H1 (cell line): Measurements from ENCODE around the gene PRKCZ. TPM values are rescaled to one million over a fixed set of nuclear protein-coding genes. Genes with fewer than 3 reads are reported as not detected.

Source experiments
- CTCF ChIA-PET: fragments of 300-600 bp; sonication (Branson Sonifier 250); formaldehyde crosslinking; loops from one replicate; lab custom pipeline; 2021; ENCODE audit not compliant: partially characterized antibody; lab: Charles Lee
- POLR2A ChIA-PET: fragments of 300-600 bp; sonication (Branson Sonifier 250); formaldehyde crosslinking; loops from one replicate; lab custom pipeline; 2021; ENCODE audit warnings: inconsistent platforms; ENCODE audit not compliant: partially characterized antibody; lab: Charles Lee
- DNase-seq, 2 experiments: peaks; one replicate each; pipeline versions ENCODE4 v3.0.0 to v3.0.0-alpha.2; 2010 to 2022; ENCODE audit warnings: low spot score in 2 of 2, low read depth in 1 of 2, mixed read lengths in 1 of 2
- FAIRE-seq: peaks from 2 replicates; lab custom pipeline; 2011; peaks lifted over from hg19 to GRCh38; lab: Jason Lieb, UNC
- H2AFZ ChIP-seq: 2 replicates; pipeline ENCODE4 v1.8.1; 2012; ENCODE audit warnings: low read length, inconsistent platforms
- H2AK5ac ChIP-seq: 2 replicates; pipeline ENCODE4 v1.6.1; 2013; ENCODE audit warnings: low read depth, low read length
- H2BK120ac ChIP-seq: replicated peaks from 2 replicates; pipeline ENCODE3; 2013; ENCODE audit warnings: low read depth, low read length, inconsistent platforms
- H2BK12ac ChIP-seq: 2 replicates; pipeline ENCODE4 v1.6.1; 2013; ENCODE audit warnings: low read depth, low read length
- H2BK15ac ChIP-seq: 2 replicates; pipeline ENCODE4 v1.6.1; 2013; ENCODE audit warnings: low read length
- H2BK20ac ChIP-seq: 2 replicates; pipeline ENCODE4 v1.6.1; 2013; ENCODE audit warnings: low read length
- H2BK5ac ChIP-seq: 2 replicates; pipeline ENCODE4 v1.6.1; 2013; ENCODE audit warnings: low read depth, low read length
- H3K14ac ChIP-seq: 2 replicates; pipeline ENCODE4 v1.6.1; 2013; ENCODE audit warnings: inconsistent platforms; ENCODE audit not compliant: insufficient read length
- H3K18ac ChIP-seq: 2 replicates; pipeline ENCODE4 v1.6.1; 2013; ENCODE audit warnings: low read length; ENCODE audit errors: extremely low read depth
- H3K23ac ChIP-seq: 2 replicates; pipeline ENCODE4 v1.6.1; 2013; ENCODE audit warnings: inconsistent platforms; ENCODE audit not compliant: insufficient read length
- H3K23me2 ChIP-seq: 2 replicates; pipeline ENCODE4 v1.6.1; 2013; ENCODE audit warnings: low read depth, low read length
- H3K27ac ChIP-seq: 2 replicates; pipeline ENCODE4 v1.6.1; 2011; ENCODE audit warnings: low read depth, low read length, inconsistent platforms
- H3K27me3 ChIP-seq, 4 experiments: replicated peaks in 1 of 4; 1 replicate in 1 of 4; 2 replicates in 3 of 4; pipeline versions ENCODE4 v1.6.1 to v1.8.1; 2011 to 2013; ENCODE audit warnings: low read length in 3 of 4, mild to moderate bottlenecking in 3 of 4, inconsistent platforms in 2 of 4, mixed read lengths in 2 of 4, moderate library complexity in 1 of 4; ENCODE audit not compliant: control insufficient read depth in 3 of 4, insufficient read depth in 3 of 4; ENCODE audit errors: extremely low read depth in 1 of 4
- H3K36me3 ChIP-seq, 4 experiments: 2 replicates each; pipeline versions ENCODE4 v1.6.1 to v1.8.1; 2011 to 2013; ENCODE audit warnings: mild to moderate bottlenecking in 4 of 4, low read length in 3 of 4, moderate library complexity in 2 of 4, control low read depth in 1 of 4, inconsistent platforms in 1 of 4; ENCODE audit not compliant: insufficient read depth in 4 of 4, control insufficient read depth in 2 of 4
- H3K4ac ChIP-seq: replicated peaks from 2 replicates; pipeline ENCODE3; 2013; ENCODE audit warnings: low read length, low read depth, mixed read lengths, inconsistent platforms; ENCODE audit not compliant: insufficient read length
- H3K4me1 ChIP-seq, 4 experiments: replicated peaks in 1 of 4; 1 replicate in 1 of 4; 2 replicates in 3 of 4; pipeline versions ENCODE4 v1.6.1 to v1.8.1; 2011 to 2013; ENCODE audit warnings: low read length in 3 of 4, inconsistent platforms in 2 of 4, mixed read lengths in 1 of 4; ENCODE audit not compliant: insufficient read depth in 4 of 4, control insufficient read depth in 3 of 4
- H3K4me2 ChIP-seq, 2 experiments: 2 replicates each; pipeline versions ENCODE4 v1.6.1 to v1.8.1; 2011 to 2013; ENCODE audit warnings: low read depth in 2 of 2, low read length in 2 of 2, control low read depth in 1 of 2, inconsistent platforms in 1 of 2, mild to moderate bottlenecking in 1 of 2; ENCODE audit not compliant: insufficient read depth in 1 of 2
- H3K4me3 ChIP-seq, 4 experiments: fragments of 200-600, 300-600 bp in 1 of 4; sonication (generic), shearing (Covaris generic), sonication (Bioruptor Twin) in 1 of 4; 2 replicates each; pipeline versions ENCODE4 v1.5.1 to v1.8.1; 2011 to 2016; ENCODE audit warnings: low read length in 4 of 4, low read depth in 3 of 4, control low read depth in 2 of 4, inconsistent platforms in 2 of 4, mild to moderate bottlenecking in 2 of 4, mixed read lengths in 1 of 4, moderate library complexity in 1 of 4; ENCODE audit not compliant: insufficient read depth in 2 of 4; ENCODE audit errors: extremely low read depth in 1 of 4
- H3K56ac ChIP-seq: replicated peaks from 2 replicates; pipeline ENCODE3; 2013; ENCODE audit warnings: low read depth, mild to moderate bottlenecking, mixed read lengths, low read length, inconsistent platforms; ENCODE audit not compliant: insufficient read length
- H3K79me1 ChIP-seq: 2 replicates; pipeline ENCODE4 v1.6.1; 2013; ENCODE audit warnings: low read depth, low read length, control low read depth
- H3K79me2 ChIP-seq, 2 experiments: 2 replicates each; pipeline versions ENCODE4 v1.6.1 to v1.8.1; 2012 to 2013; ENCODE audit warnings: low read length in 2 of 2, mild to moderate bottlenecking in 2 of 2, inconsistent platforms in 1 of 2; ENCODE audit not compliant: insufficient read depth in 2 of 2, control insufficient read depth in 1 of 2
- H3K9ac ChIP-seq, 4 experiments: replicated peaks in 1 of 4; 1 replicate in 1 of 4; 2 replicates in 3 of 4; pipeline versions ENCODE4 v1.6.1 to v1.8.1; 2011 to 2013; ENCODE audit warnings: low read depth in 3 of 4, low read length in 3 of 4, control low read depth in 2 of 4, mild to moderate bottlenecking in 2 of 4, moderate library complexity in 2 of 4, inconsistent platforms in 1 of 4; ENCODE audit errors: extremely low read depth in 1 of 4
- H3K9me3 ChIP-seq, 2 experiments: 2 replicates each; pipeline versions ENCODE4 v1.6.1 to v1.8.1; 2012 to 2013; ENCODE audit warnings: mild to moderate bottlenecking in 2 of 2, moderate library complexity in 2 of 2, control low read depth in 1 of 2, inconsistent platforms in 1 of 2, low read depth in 1 of 2, low read length in 1 of 2, mixed read lengths in 1 of 2; ENCODE audit not compliant: insufficient read depth in 2 of 2
- H4K20me1 ChIP-seq, 2 experiments: replicated peaks in 1 of 2; 2 replicates each; pipeline versions ENCODE3 to v1.8.1; 2011 to 2013; ENCODE audit warnings: inconsistent platforms in 2 of 2, low read length in 2 of 2, mild to moderate bottlenecking in 1 of 2; ENCODE audit not compliant: insufficient read depth in 2 of 2, control insufficient read depth in 1 of 2
- H4K5ac ChIP-seq: 2 replicates; pipeline ENCODE4 v1.6.1; 2013; ENCODE audit warnings: low read length, low read depth, mixed read lengths, inconsistent platforms; ENCODE audit not compliant: insufficient read length
- H4K8ac ChIP-seq: 2 replicates; pipeline ENCODE4 v1.8.0; 2013; ENCODE audit warnings: mild to moderate bottlenecking, moderate library complexity, low read length, inconsistent platforms; ENCODE audit not compliant: insufficient read depth; ENCODE audit errors: extremely low read depth
- H4K91ac ChIP-seq: replicated peaks from 2 replicates; pipeline ENCODE3; 2013; ENCODE audit warnings: low read length, mixed read lengths, inconsistent platforms; ENCODE audit not compliant: insufficient read length
- BRCA1 ChIP-seq: IDR thresholded peaks from 2 replicates; pipeline ENCODE4 v1.6.1; 2012; ENCODE audit warnings: low read depth, low read length, improper control_type of control experiment
- CTBP2 ChIP-seq: IDR thresholded peaks from 2 replicates; pipeline ENCODE4 v1.7.0; 2011; ENCODE audit warnings: borderline replicate concordance, mild to moderate bottlenecking, moderate library complexity, mixed read lengths, low read length; ENCODE audit not compliant: insufficient read depth, insufficient read length
- EP300 ChIP-seq, 2 experiments: IDR thresholded peaks; 1 replicate in 1 of 2; 2 replicates in 1 of 2; pipeline ENCODE4 v1.6.1; 2011 to 2012; ENCODE audit warnings: low read depth in 2 of 2, low read length in 2 of 2, mild to moderate bottlenecking in 2 of 2, borderline replicate concordance in 1 of 2, inconsistent platforms in 1 of 2, moderate library complexity in 1 of 2
- HDAC2 ChIP-seq, 2 experiments: fragments of 300-600 bp in 1 of 2; sonication (generic) in 1 of 2; IDR thresholded peaks; 2 replicates each; pipeline ENCODE4 v1.6.1; 2011 to 2012; ENCODE audit warnings: low read depth in 2 of 2, low read length in 2 of 2, mild to moderate bottlenecking in 2 of 2, moderate library complexity in 2 of 2, borderline replicate concordance in 1 of 2, inconsistent platforms in 1 of 2
- POU5F1 ChIP-seq: IDR thresholded peaks from 2 replicates; pipeline ENCODE4 v1.6.1; 2011; ENCODE audit warnings: low read depth, mild to moderate bottlenecking, low read length, moderate library complexity
- RNF2 ChIP-seq: fragments of 200-900, 300-1000 bp; sonication (generic); IDR thresholded peaks from 2 replicates; pipeline ENCODE4 v1.7.1; 2016; ENCODE audit warnings: borderline replicate concordance, low read depth, mild to moderate bottlenecking, antibody characterized with exemption, low read length; ENCODE audit not compliant: poor library complexity, severe bottlenecking; ENCODE audit errors: missing control alignments
- SIX5 ChIP-seq: IDR thresholded peaks from 2 replicates; pipeline ENCODE4 v1.6.1; 2011; ENCODE audit warnings: mild to moderate bottlenecking, low read depth, low read length
- SP1 ChIP-seq: IDR thresholded peaks from 2 replicates; pipeline ENCODE4 v1.6.1; 2011; ENCODE audit warnings: low read depth, low read length
- SP4 ChIP-seq: IDR thresholded peaks from 2 replicates; pipeline ENCODE4 v1.6.1; 2012; ENCODE audit warnings: low read length, inconsistent platforms
- SRF ChIP-seq: IDR thresholded peaks from 2 replicates; pipeline ENCODE4 v1.6.1; 2011; ENCODE audit warnings: mild to moderate bottlenecking, low read depth, low read length, moderate library complexity
- TAF1 ChIP-seq: IDR thresholded peaks from 2 replicates; pipeline ENCODE4 v1.6.1; 2011; ENCODE audit warnings: mild to moderate bottlenecking, low read depth, low read length
- TCF12 ChIP-seq: IDR thresholded peaks from 2 replicates; pipeline ENCODE4 v1.6.1; 2011; ENCODE audit warnings: low read depth, mild to moderate bottlenecking, low read length
- WGBS, 2 experiments: shearing (Covaris generic) in 1 of 2; methylation state at CpG; one replicate each; pipeline versions ENCODE4 v1.1.6 to v1.1.7; 2013 to 2015; ENCODE audit warnings: low lambda C conversion rate in 2 of 2, mixed read lengths in 2 of 2, inconsistent platforms in 1 of 2, low coverage in 1 of 2, missing lambda C conversion rate in 1 of 2; ENCODE audit not compliant: insufficient replicate concordance in 2 of 2, insufficient coverage in 1 of 2, insufficient read length in 1 of 2; ENCODE audit errors: extremely low coverage in 1 of 2, missing lambda C conversion rate in 1 of 2; 5-methylcytosine and 5-hydroxymethylcytosine counted together
- polyA plus RNA-seq, 7 experiments: library from polyadenylated mRNA; depleted of rRNA in 3 of 7; stranded (reverse) in 5 of 7; unstranded in 2 of 7; fragments of >200 nt in 5 of 7; fragments of 200-250 nt in 2 of 7; gene quantifications; 1 replicate in 5 of 7; 2 replicates in 1 of 7; 4 replicates in 1 of 7; pipeline versions ENCODE4 v1.2.1 to v1.2.3, GENCODE V29; 2011 to 2013; ENCODE audit warnings: missing spikeins in 2 of 7, mixed read lengths in 2 of 7
- total RNA-seq: library from RNA; stranded (reverse); fragmentation: NEBNext Ultra II Directional; extraction: Animal tissue kit (Norgen Biotek cat#: 25700); gene quantifications from 2 replicates; pipeline ENCODE4 v1.2.1, GENCODE V29; 2021

PRKCZ gene
- total and polyA plus RNA-seq, 2 of the 8 experiments (the other 6 are each of a cell fraction or from before 2014, with no cell fraction given) = 37.4 to 45.1 TPM

DNA sequence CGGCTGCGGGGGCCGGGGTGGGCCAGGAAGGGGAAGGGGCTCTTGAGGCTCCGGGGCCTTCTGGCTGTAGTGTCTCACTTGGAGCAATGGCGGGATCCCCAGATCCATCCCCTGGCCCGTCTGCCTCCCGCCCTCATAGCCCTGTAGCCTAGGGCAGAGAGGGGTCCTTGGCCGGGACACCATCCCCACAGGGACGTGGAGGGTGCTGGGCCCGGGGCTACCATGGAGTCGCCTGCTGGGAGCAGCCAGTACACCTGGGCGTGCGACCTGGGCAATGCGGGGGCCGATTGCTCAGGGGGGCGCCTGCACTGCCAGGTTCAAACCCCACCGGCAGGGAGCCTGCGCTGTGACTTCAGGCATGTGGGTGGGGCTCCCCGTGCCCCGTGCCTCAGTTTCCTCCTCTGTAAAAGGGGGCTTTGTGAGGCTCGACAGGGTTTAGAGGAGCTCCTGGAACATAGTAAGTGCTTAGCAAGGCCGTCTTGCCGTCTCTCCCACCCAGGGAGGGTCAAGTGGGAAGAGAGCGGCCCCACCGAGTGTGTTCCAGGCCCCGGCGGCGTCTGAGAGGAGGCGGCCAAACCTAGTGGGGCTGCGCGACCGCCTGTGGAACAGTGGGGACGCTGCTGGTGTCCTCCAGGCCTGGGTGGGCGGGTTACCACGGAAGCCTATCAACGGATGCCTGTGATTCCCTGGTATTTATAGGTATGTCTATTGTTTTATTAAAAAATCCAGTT lies 20.8 kb downstream of the PRKCZ start:
- H3K18ac ChIP-seq = no peak overlapping the region
- no peak for DNase-seq
- no peak overlapping the region for H4K5ac ChIP-seq
- H2AFZ ChIP-seq = no peak overlapping the region
- H2BK20ac ChIP-seq = no peak overlapping the region
- no peak overlapping the region for H3K23ac ChIP-seq
- no peak overlapping the region for H2BK120ac ChIP-seq
- H3K27me3 ChIP-seq = no peaks in the 10 kb centered on the region
- peaks cover 9% of the 10 kb centered on the region for H3K79me1 ChIP-seq
- WGBS, 2 experiments = 90% methylated on average over 27 of the region's 36 CpGs; no CpG with 5 or more reads in 1 of the 2 experiments
- peaks cover 0 to 4% (median 0%) of the 10 kb centered on the region in 4 experiments; a peak in 2 of 7 replicates for H3K4me1 ChIP-seq
- no peaks in the 10 kb centered on the region for H3K23me2 ChIP-seq
- H4K20me1 ChIP-seq = peaks cover 6 to 17% of the 10 kb centered on the region in 2 experiments
- no peak overlapping the region for H3K9ac ChIP-seq
- H3K36me3 ChIP-seq = no peaks in the 10 kb centered on the region; a peak in 3 of 8 replicates
- no peak overlapping the region for H3K4me2 ChIP-seq
- no peak overlapping the region for H2BK12ac ChIP-seq
- ChIA-PET CTCF (interaction anchor here (1.2 to 1.4 kb wide), 3 partner anchors 14 to 104 kb away, joined by 3 to 5 read pairs (median 5); no protein-coding TSS in a partner anchor), POLR2A (interaction anchor here (0.8 to 1.3 kb wide), 2 partner anchors 20 to 26 kb away, joined by 3 read pairs; no protein-coding TSS in a partner anchor)
- no peak overlapping the region for H3K14ac ChIP-seq
- no peak overlapping the region for H4K91ac ChIP-seq
- H2BK15ac ChIP-seq = no peak overlapping the region
- H3K4me3 ChIP-seq = no peak overlapping the region
- H3K79me2 ChIP-seq = peaks cover 0 to 11% of the 10 kb centered on the region in 2 experiments; a peak in 2 of 4 replicates
- no peak overlapping the region for H3K4ac ChIP-seq
- no peak overlapping the region for H4K8ac ChIP-seq
- no peak overlapping the region for H2AK5ac ChIP-seq
- FAIRE-seq = no peak
- H2BK5ac ChIP-seq = no peak overlapping the region
- no peak overlapping the region for H3K27ac ChIP-seq
- no peaks in the 10 kb centered on the region; a peak in 1 of 4 replicates for H3K9me3 ChIP-seq
- no peak overlapping the region for H3K56ac ChIP-seq
- TF ChIP-seq SRF (no peak), CTBP2 (no peak), BRCA1 (no peak), RNF2 (no peak), SP1 (no peak), EP300 (IDR thresholded peaks at IDR 0.05; ENCODE audit: borderline replicate concordance in 1 of 2, low read depth in 2 of 2, low read length in 2 of 2) (no peak), POU5F1 (no peak), SP4 (no peak), TAF1 (no peak), HDAC2 (IDR thresholded peaks at IDR 0.05; ENCODE audit: borderline replicate concordance in 1 of 2, low read depth in 2 of 2, low read length in 2 of 2) (no peak), SIX5 (no peak), TCF12 (no peak)
